IPS-15b (cell line): ENCODE data around the gene COL9A1.
"Not testable (repeated sequence)": the region's sequence is repeated elsewhere in the genome, so short reads cannot be mapped to it uniquely, and the experiment has no call there.

ENCODE experiments used
- H3K27me3 ChIP-seq: one replicate; pipeline ENCODE4 v1.6.1; 2013; ENCODE audit warnings: low read length; ENCODE audit not compliant: control insufficient read depth, insufficient read depth
- H3K36me3 ChIP-seq: one replicate; pipeline ENCODE4 v1.6.1; 2013; ENCODE audit warnings: low read length; ENCODE audit not compliant: control insufficient read depth, insufficient read depth
- H3K4me1 ChIP-seq: one replicate; pipeline ENCODE4 v1.6.1; 2013; ENCODE audit warnings: mild to moderate bottlenecking, low read length; ENCODE audit not compliant: control insufficient read depth, insufficient read depth
- H3K4me3 ChIP-seq: one replicate; pipeline ENCODE4 v1.5.1; 2013; ENCODE audit warnings: low read depth, low read length
- H3K9ac ChIP-seq: one replicate; pipeline ENCODE4 v1.6.1; 2013; ENCODE audit warnings: low read depth, mild to moderate bottlenecking, low read length
- H3K9me3 ChIP-seq: one replicate; pipeline ENCODE4 v1.6.1; 2013; ENCODE audit warnings: mild to moderate bottlenecking, low read length; ENCODE audit not compliant: control insufficient read depth, insufficient read depth

The COL9A1 gene

GRCh38 chr6:70303034-70303525 lies at the start of gene COL9A1:
TSS of gene COL9A1 (minus strand) at chr6:70303084. CDS start at chr6:70302924, 160 bp downstream.
- no peaks in the 10 kb centered on the region for H3K9me3 ChIP-seq
- H3K4me1 ChIP-seq, result no peaks in the 10 kb centered on the region
- no peak within 1 kb of the TSS for H3K9ac ChIP-seq
- H3K27me3 ChIP-seq, result no peaks in the 10 kb centered on the region
- no peak within 1 kb of the TSS for H3K4me3 ChIP-seq
- no peaks in the 10 kb centered on the region for H3K36me3 ChIP-seq

- Histone ChIP-seq H3K4me1 (peaks cover 4% of the 10 kb centered on the region), H3K27me3 (no peaks in the 10 kb centered on the region), H3K36me3 (no peaks in the 10 kb centered on the region), H3K9me3 (no peaks in the 10 kb centered on the region), H3K4me3 (no peak overlapping the region), H3K9ac (no peak overlapping the region)
Measured at GRCh38 chr6:70351461-70351860, 48.6 kb upstream of the COL9A1 start.

GRCh38 chr6:70345619-70346018 lies 42.7 kb upstream of the COL9A1 start:
- Histone ChIP-seq H3K27me3 (no peaks in the 10 kb centered on the region), H3K4me1 (peaks cover 4% of the 10 kb centered on the region), H3K36me3 (no peaks in the 10 kb centered on the region), H3K9me3 (no peaks in the 10 kb centered on the region), H3K9ac (no peak overlapping the region), H3K4me3 (no peak overlapping the region)

- H3K4me3 ChIP-seq, result no peak overlapping the region
- no peaks in the 10 kb centered on the region for H3K4me1 ChIP-seq
- H3K36me3 ChIP-seq, result no peaks in the 10 kb centered on the region
- no peaks in the 10 kb centered on the region for H3K27me3 ChIP-seq
- no peaks in the 10 kb centered on the region for H3K9me3 ChIP-seq
- no peak overlapping the region for H3K9ac ChIP-seq
Measured at GRCh38 chr6:70343313-70343712, 40.4 kb upstream of the COL9A1 start.

- not testable (repeated sequence) for H3K27me3 ChIP-seq, H3K4me1 ChIP-seq
Measured at GRCh38 chr6:70339810-70340209, 36.9 kb upstream of the COL9A1 start.

GRCh38 chr6:70338775-70339174 lies 35.9 kb upstream of the COL9A1 start:
- Histone ChIP-seq H3K4me1 (no peaks in the 10 kb centered on the region), H3K9me3 (no peaks in the 10 kb centered on the region), H3K9ac (no peak overlapping the region), H3K4me3 (no peak overlapping the region), H3K36me3 (no peaks in the 10 kb centered on the region), H3K27me3 (no peaks in the 10 kb centered on the region)

More at GRCh38 chr6:70339810-70340209, 36.9 kb upstream of the COL9A1 start:
- not testable (repeated sequence) for H3K9ac ChIP-seq, H3K4me3 ChIP-seq, H3K36me3 ChIP-seq, H3K9me3 ChIP-seq

- Histone ChIP-seq H3K9me3 (no peaks in the 10 kb centered on the region), H3K9ac (no peak overlapping the region), H3K4me3 (no peak overlapping the region), H3K4me1 (no peaks in the 10 kb centered on the region), H3K27me3 (no peaks in the 10 kb centered on the region), H3K36me3 (no peaks in the 10 kb centered on the region)
Measured at GRCh38 chr6:70337743-70338105, 34.8 kb upstream of the COL9A1 start.

GRCh38 chr6:70336996-70337742 lies 34.3 kb upstream of the COL9A1 start:
- Histone ChIP-seq H3K4me3 (no peak overlapping the region), H3K27me3 (no peaks in the 10 kb centered on the region), H3K9me3 (no peaks in the 10 kb centered on the region), H3K9ac (no peak overlapping the region), H3K4me1 (no peaks in the 10 kb centered on the region), H3K36me3 (no peaks in the 10 kb centered on the region)

GRCh38 chr6:70327036-70327435 lies 24.2 kb upstream of the COL9A1 start:
- Histone ChIP-seq H3K27me3 (no peaks in the 10 kb centered on the region), H3K4me1 (no peaks in the 10 kb centered on the region), H3K36me3 (no peaks in the 10 kb centered on the region), H3K9me3 (no peaks in the 10 kb centered on the region), H3K4me3 (no peak overlapping the region), H3K9ac (no peak overlapping the region)

GRCh38 chr6:70325009-70325408 lies 22.1 kb upstream of the COL9A1 start:
- no peaks in the 10 kb centered on the region for H3K27me3 ChIP-seq

GRCh38 chr6:70317799-70318198 lies 14.9 kb upstream of the COL9A1 start:
- not testable (repeated sequence) for H3K36me3 ChIP-seq, H3K9ac ChIP-seq, H3K4me1 ChIP-seq, H3K27me3 ChIP-seq, H3K4me3 ChIP-seq, H3K9me3 ChIP-seq

More at GRCh38 chr6:70325009-70325408, 22.1 kb upstream of the COL9A1 start:
- Histone ChIP-seq H3K36me3 (no peaks in the 10 kb centered on the region), H3K4me1 (no peaks in the 10 kb centered on the region), H3K9ac (no peak overlapping the region), H3K4me3 (no peak overlapping the region), H3K9me3 (no peaks in the 10 kb centered on the region)

- no peak overlapping the region for H3K4me3 ChIP-seq
- no peak overlapping the region for H3K9ac ChIP-seq
- no peaks in the 10 kb centered on the region for H3K36me3 ChIP-seq
- H3K9me3 ChIP-seq, result no peaks in the 10 kb centered on the region
- H3K27me3 ChIP-seq, result no peaks in the 10 kb centered on the region
- H3K4me1 ChIP-seq, result peaks cover 2% of the 10 kb centered on the region
Measured at GRCh38 chr6:70315079-70315751, 12.3 kb upstream of the COL9A1 start.
